IPS-15b (cell line): Measurements from ENCODE around the gene SAXO1.

Source experiments
- H3K27me3 ChIP-seq: one replicate; pipeline ENCODE4 v1.6.1; 2013; ENCODE audit warnings: low read length; ENCODE audit not compliant: control insufficient read depth, insufficient read depth
- H3K36me3 ChIP-seq: one replicate; pipeline ENCODE4 v1.6.1; 2013; ENCODE audit warnings: low read length; ENCODE audit not compliant: control insufficient read depth, insufficient read depth
- H3K4me1 ChIP-seq: one replicate; pipeline ENCODE4 v1.6.1; 2013; ENCODE audit warnings: mild to moderate bottlenecking, low read length; ENCODE audit not compliant: control insufficient read depth, insufficient read depth
- H3K4me3 ChIP-seq: one replicate; pipeline ENCODE4 v1.5.1; 2013; ENCODE audit warnings: low read depth, low read length
- H3K9ac ChIP-seq: one replicate; pipeline ENCODE4 v1.6.1; 2013; ENCODE audit warnings: low read depth, mild to moderate bottlenecking, low read length
- H3K9me3 ChIP-seq: one replicate; pipeline ENCODE4 v1.6.1; 2013; ENCODE audit warnings: mild to moderate bottlenecking, low read length; ENCODE audit not compliant: control insufficient read depth, insufficient read depth

SAXO1 gene

GRCh38 chr9:18887546-18887945 lies 145.5 kb downstream of the SAXO1 start:
- Histone ChIP-seq H3K9me3 (no peaks in the 10 kb centered on the region), H3K9ac (no peak overlapping the region), H3K36me3 (no peaks in the 10 kb centered on the region), H3K4me3 (no peak overlapping the region), H3K27me3 (no peaks in the 10 kb centered on the region), H3K4me1 (no peaks in the 10 kb centered on the region)

DNA sequence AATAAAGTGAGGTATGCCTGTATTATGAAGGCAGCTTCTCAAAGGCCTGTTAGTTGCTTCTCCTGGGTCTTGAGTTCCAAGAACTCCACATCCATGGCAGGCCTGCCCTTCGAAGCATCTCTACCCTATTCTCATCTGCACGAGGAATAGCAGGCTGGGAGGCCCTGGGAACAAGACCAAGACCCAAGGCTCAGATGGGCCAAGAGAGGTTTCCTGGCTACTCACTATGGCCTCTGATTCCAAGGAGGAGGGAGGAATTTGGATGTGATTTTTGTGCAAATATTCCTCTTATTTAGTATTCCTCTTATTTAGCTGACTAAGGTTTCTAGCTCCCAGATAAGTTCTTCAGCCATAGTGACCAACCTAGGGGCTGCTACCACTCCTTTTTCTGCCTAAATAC lies 151.3 kb downstream of the SAXO1 start:
- H3K9ac ChIP-seq: no peak overlapping the region
- H3K4me1 ChIP-seq: no peaks in the 10 kb centered on the region
- H3K27me3 ChIP-seq: no peaks in the 10 kb centered on the region
- no peaks in the 10 kb centered on the region for H3K36me3 ChIP-seq
- no peaks in the 10 kb centered on the region for H3K9me3 ChIP-seq
- H3K4me3 ChIP-seq: no peak overlapping the region

DNA sequence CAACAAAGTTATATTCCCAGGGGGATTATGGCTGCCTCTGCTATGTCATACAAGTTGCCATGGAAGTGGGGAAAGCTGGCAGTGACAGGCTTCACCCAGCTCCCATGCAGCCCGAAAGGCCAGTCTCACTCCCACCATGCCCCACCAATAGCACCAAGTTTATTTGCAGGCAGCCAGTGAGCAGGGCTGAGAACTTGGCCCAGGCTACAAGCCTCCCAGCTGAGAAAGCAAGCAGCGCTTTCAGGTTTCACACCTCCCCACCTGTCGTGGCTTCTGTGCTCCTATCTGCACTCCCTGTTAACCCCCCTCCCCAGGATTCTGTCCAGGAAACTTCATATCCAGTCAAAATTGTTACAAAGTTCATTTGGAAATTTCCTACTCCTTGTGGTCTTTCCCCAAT lies 155.0 kb downstream of the SAXO1 start:
- no peak overlapping the region for H3K4me3 ChIP-seq
- H3K36me3 ChIP-seq: no peaks in the 10 kb centered on the region
- H3K27me3 ChIP-seq: no peaks in the 10 kb centered on the region

More for the DNA sequence above, 155.0 kb downstream of the SAXO1 start:
- H3K9me3 ChIP-seq: no peaks in the 10 kb centered on the region
- no peaks in the 10 kb centered on the region for H3K4me1 ChIP-seq
- H3K9ac ChIP-seq: no peak overlapping the region
